PC-3 (cell line): ENCODE data around the gene GFM1. TPM values are rescaled to one million over a fixed set of nuclear protein-coding genes. Genes with fewer than 3 reads are reported as not detected.

ENCODE experiments used
- total RNA-seq: library from RNA; depleted of rRNA; stranded (reverse); fragments of >200 nt; gene quantifications from 2 replicates; pipeline ENCODE4 v1.2.3, GENCODE V29; 2014; rRNA removed

The GFM1 gene
- total RNA-seq, 1 experiment from 2014 or later: 37.5 TPM

Other genes with a start within 250 kb of the GFM1 start
- gene MLF1, start 73.3 kb upstream of the GFM1 start, total RNA-seq: 11.9 and 15.6 TPM in 2 replicates
- gene LXN, start 28.1 kb downstream of the GFM1 start, total RNA-seq: 332 and 471 TPM in 2 replicates
- 0.73 TPM in 1 of 2 replicates, not detected in the other for gene RARRES1, start 87.9 kb downstream of the GFM1 start, total RNA-seq
- 45.2 and 45.3 TPM in 2 replicates for gene MFSD1, start 157.5 kb downstream of the GFM1 start, total RNA-seq